ENCODE data around the gene RSBN1.
"Not testable (repeated sequence)": the region's sequence is repeated elsewhere in the genome, so short reads cannot be mapped to it uniquely, and the experiment has no call there.

RSBN1 gene

GRCh38 chr1:113751114-113751513 lies 61.2 kb downstream of the RSBN1 start:
- Mint-ChIP-seq H3K27ac (no peak overlapping the region), H3K36me3 (peaks cover 2% of the 10 kb centered on the region)

GRCh38 chr1:113749402-113749801 lies 62.9 kb downstream of the RSBN1 start:
- Mint-ChIP-seq H3K27me3 (no peaks in the 10 kb centered on the region), H3K4me3 (no peak overlapping the region), H3K36me3 (no peaks in the 10 kb centered on the region), H3K27ac (no peak overlapping the region), H3K9me3 (ENCODE audit: low read depth) (no peaks in the 10 kb centered on the region), H3K4me1 (ENCODE audit: low read depth) (no peaks in the 10 kb centered on the region)

More at GRCh38 chr1:113751114-113751513, 61.2 kb downstream of the RSBN1 start:
- H3K9me3 Mint-ChIP-seq (ENCODE audit: low read depth): no peaks in the 10 kb centered on the region
- H3K27me3 Mint-ChIP-seq: no peaks in the 10 kb centered on the region
- no peak overlapping the region for H3K4me3 Mint-ChIP-seq
- H3K4me1 Mint-ChIP-seq (ENCODE audit: low read depth): peaks cover 4% of the 10 kb centered on the region

- Mint-ChIP-seq H3K4me3 (no peak overlapping the region), H3K27ac (no peak overlapping the region), H3K4me1 (ENCODE audit: low read depth) (peaks cover 3% of the 10 kb centered on the region), H3K9me3 (ENCODE audit: low read depth) (no peaks in the 10 kb centered on the region), H3K27me3 (no peaks in the 10 kb centered on the region), H3K36me3 (no peaks in the 10 kb centered on the region)
These were observed 64.9 kb downstream of the RSBN1 start for GRCh38 chr1:113747376-113747775.

- no peak overlapping the region for H3K4me3 Mint-ChIP-seq
- no peaks in the 10 kb centered on the region for H3K27me3 Mint-ChIP-seq
These were observed 66.9 kb downstream of the RSBN1 start for GRCh38 chr1:113745425-113745824.

GRCh38 chr1:113744114-113744513 lies 68.2 kb downstream of the RSBN1 start:
- Mint-ChIP-seq H3K36me3 (no peaks in the 10 kb centered on the region), H3K9me3 (ENCODE audit: low read depth) (no peaks in the 10 kb centered on the region), H3K4me1 (ENCODE audit: low read depth) (peaks cover 3% of the 10 kb centered on the region), H3K27me3 (no peaks in the 10 kb centered on the region), H3K27ac (no peak overlapping the region), H3K4me3 (no peak overlapping the region)

More at GRCh38 chr1:113745425-113745824, 66.9 kb downstream of the RSBN1 start:
- no peaks in the 10 kb centered on the region for H3K36me3 Mint-ChIP-seq
- no peak overlapping the region for H3K27ac Mint-ChIP-seq
- H3K9me3 Mint-ChIP-seq (ENCODE audit: low read depth): no peaks in the 10 kb centered on the region
- peaks cover 3% of the 10 kb centered on the region for H3K4me1 Mint-ChIP-seq (ENCODE audit: low read depth)

GRCh38 chr1:113742515-113742914 lies 69.8 kb downstream of the RSBN1 start:
- H3K4me3 Mint-ChIP-seq: no peak overlapping the region
- no peaks in the 10 kb centered on the region for H3K36me3 Mint-ChIP-seq
- H3K27ac Mint-ChIP-seq: no peak overlapping the region
- H3K9me3 Mint-ChIP-seq (ENCODE audit: low read depth): no peaks in the 10 kb centered on the region
- peaks cover 3% of the 10 kb centered on the region for H3K4me1 Mint-ChIP-seq (ENCODE audit: low read depth)
- no peaks in the 10 kb centered on the region for H3K27me3 Mint-ChIP-seq

GRCh38 chr1:113734357-113735055 lies 77.8 kb downstream of the RSBN1 start:
- H3K9me3 Mint-ChIP-seq (ENCODE audit: low read depth): no peaks in the 10 kb centered on the region
- H3K27me3 Mint-ChIP-seq: no peaks in the 10 kb centered on the region
- H3K4me3 Mint-ChIP-seq: no peak overlapping the region
- H3K4me1 Mint-ChIP-seq (ENCODE audit: low read depth): no peaks in the 10 kb centered on the region
- peaks cover 5% of the 10 kb centered on the region for H3K36me3 Mint-ChIP-seq
- H3K27ac Mint-ChIP-seq: no peak overlapping the region

GRCh38 chr1:113732802-113733201 lies 79.5 kb downstream of the RSBN1 start:
- Mint-ChIP-seq H3K9me3 (ENCODE audit: low read depth) (no peaks in the 10 kb centered on the region), H3K4me1 (ENCODE audit: low read depth) (no peaks in the 10 kb centered on the region), H3K27ac (no peak overlapping the region), H3K27me3 (no peaks in the 10 kb centered on the region), H3K36me3 (peaks cover 5% of the 10 kb centered on the region), H3K4me3 (no peak overlapping the region)

GRCh38 chr1:113721010-113721409 lies 91.3 kb downstream of the RSBN1 start:
- H3K27ac Mint-ChIP-seq: no peak overlapping the region
- peaks cover 40% of the 10 kb centered on the region for H3K36me3 Mint-ChIP-seq
- no peak overlapping the region for H3K4me3 Mint-ChIP-seq
- no peaks in the 10 kb centered on the region for H3K4me1 Mint-ChIP-seq (ENCODE audit: low read depth)
- H3K27me3 Mint-ChIP-seq: no peaks in the 10 kb centered on the region
- H3K9me3 Mint-ChIP-seq (ENCODE audit: low read depth): peaks cover 13% of the 10 kb centered on the region

GRCh38 chr1:113718621-113719020 lies 93.7 kb downstream of the RSBN1 start:
- Mint-ChIP-seq H3K9me3 (ENCODE audit: low read depth) (peaks cover 13% of the 10 kb centered on the region), H3K36me3 (peaks cover 32% of the 10 kb centered on the region)
- not testable (repeated sequence) for H3K27me3 Mint-ChIP-seq; H3K4me3 Mint-ChIP-seq; H3K4me1 Mint-ChIP-seq (ENCODE audit: low read depth); H3K27ac Mint-ChIP-seq

GRCh38 chr1:113717506-113717905 lies 94.8 kb downstream of the RSBN1 start:
- H3K27me3 Mint-ChIP-seq; H3K27ac Mint-ChIP-seq; H3K4me3 Mint-ChIP-seq; H3K4me1 Mint-ChIP-seq (ENCODE audit: low read depth): not testable (repeated sequence)
- Mint-ChIP-seq H3K9me3 (ENCODE audit: low read depth) (peaks cover 13% of the 10 kb centered on the region), H3K36me3 (peaks cover 31% of the 10 kb centered on the region)

- Mint-ChIP-seq H3K27me3 (no peaks in the 10 kb centered on the region), H3K36me3 (peaks cover 25% of the 10 kb centered on the region), H3K4me3 (no peak overlapping the region), H3K4me1 (ENCODE audit: low read depth) (no peaks in the 10 kb centered on the region), H3K27ac (no peak overlapping the region), H3K9me3 (ENCODE audit: low read depth) (peaks cover 13% of the 10 kb centered on the region)
These were observed 97.5 kb downstream of the RSBN1 start for GRCh38 chr1:113714606-113715269.
